GM19023 (cell line): ENCODE results near the gene ATG3.
"Not testable (repeated sequence)": the region's sequence is repeated elsewhere in the genome, so short reads cannot be mapped to it uniquely, and the experiment has no call there.

Experiments
- ATAC-seq: cut with Tn5 transposase; IDR thresholded peaks from one replicate; pipeline ENCODE4 v1.9.1; 2021; ENCODE audit warnings: mild to moderate bottlenecking, moderate library complexity; ENCODE audit not compliant: unreplicated experiment

ATG3 gene

DNA sequence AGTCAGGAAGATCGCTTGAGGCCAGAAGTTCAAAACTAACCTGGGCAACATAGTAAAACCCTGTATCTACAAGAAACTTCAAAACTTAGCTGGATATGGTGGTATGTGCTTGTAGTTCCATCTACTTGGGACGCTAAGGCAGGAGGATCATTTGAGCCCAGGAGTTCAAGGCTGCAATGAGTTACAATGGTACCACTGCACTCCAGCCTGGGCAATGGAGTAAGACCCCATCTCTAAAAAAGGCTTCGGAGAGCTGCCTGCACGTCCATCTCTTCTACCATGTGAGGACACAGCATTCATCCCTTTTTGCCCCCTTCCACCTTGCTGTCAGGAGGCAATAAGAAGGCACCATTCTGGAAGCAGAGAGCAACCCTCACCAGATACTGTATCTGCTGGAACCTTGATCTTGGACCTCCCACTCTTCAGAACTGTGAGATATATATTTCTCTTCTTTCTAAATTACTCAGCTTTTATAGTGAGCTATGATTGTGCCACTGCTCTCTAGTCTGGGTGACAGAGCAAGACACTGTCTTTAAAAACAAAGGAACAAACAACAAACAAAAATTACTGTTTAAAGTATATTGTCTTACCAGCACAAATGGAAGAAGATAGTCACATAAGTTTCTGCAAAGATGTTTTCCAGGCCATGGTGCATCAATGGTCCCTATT is 58.3 kb downstream of the ATG3 start:
- no peak for ATAC-seq

DNA sequence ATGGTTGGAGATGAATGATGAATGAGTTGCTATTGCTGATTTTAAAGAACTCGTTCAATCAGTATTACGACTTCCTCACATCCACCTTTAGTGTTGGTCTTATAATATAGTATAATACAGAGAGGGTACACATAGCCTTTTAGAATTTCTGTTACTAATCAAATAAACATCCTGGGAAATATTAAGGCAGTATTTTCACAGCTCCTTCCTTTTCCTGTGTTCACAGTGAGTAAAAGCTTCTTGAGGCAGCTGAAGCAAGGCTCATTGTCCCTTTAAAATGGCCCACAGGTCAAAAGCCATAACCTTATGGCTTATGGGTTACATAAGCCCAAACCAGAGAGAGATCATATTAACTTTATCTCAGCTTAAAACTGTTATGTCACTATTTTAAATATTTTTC is 61.1 kb downstream of the ATG3 start:
- ATAC-seq = no peak

GRCh38 chr3:112498914-112499711 is 62.6 kb downstream of the ATG3 start, which contains the start of gene BTLA:
TSS of gene BTLA (minus strand) at chr3:112499472. CDS start at chr3:112499358, 114 bp downstream.
- ATAC-seq = peak; percentile 51

- ATAC-seq = no peak
These were observed 63.7 kb downstream of the ATG3 start for GRCh38 chr3:112497897-112498548.

- no peak for ATAC-seq
These were observed 65.2 kb downstream of the ATG3 start for GRCh38 chr3:112496366-112497067.

GRCh38 chr3:112494448-112494767 is 67.4 kb downstream of the ATG3 start:
- ATAC-seq = not testable (repeated sequence)

- no peak for ATAC-seq
These were observed 69.6 kb downstream of the ATG3 start for GRCh38 chr3:112492124-112492523.

- ATAC-seq = no peak
These were observed 70.4 kb downstream of the ATG3 start for GRCh38 chr3:112491373-112491772.

DNA sequence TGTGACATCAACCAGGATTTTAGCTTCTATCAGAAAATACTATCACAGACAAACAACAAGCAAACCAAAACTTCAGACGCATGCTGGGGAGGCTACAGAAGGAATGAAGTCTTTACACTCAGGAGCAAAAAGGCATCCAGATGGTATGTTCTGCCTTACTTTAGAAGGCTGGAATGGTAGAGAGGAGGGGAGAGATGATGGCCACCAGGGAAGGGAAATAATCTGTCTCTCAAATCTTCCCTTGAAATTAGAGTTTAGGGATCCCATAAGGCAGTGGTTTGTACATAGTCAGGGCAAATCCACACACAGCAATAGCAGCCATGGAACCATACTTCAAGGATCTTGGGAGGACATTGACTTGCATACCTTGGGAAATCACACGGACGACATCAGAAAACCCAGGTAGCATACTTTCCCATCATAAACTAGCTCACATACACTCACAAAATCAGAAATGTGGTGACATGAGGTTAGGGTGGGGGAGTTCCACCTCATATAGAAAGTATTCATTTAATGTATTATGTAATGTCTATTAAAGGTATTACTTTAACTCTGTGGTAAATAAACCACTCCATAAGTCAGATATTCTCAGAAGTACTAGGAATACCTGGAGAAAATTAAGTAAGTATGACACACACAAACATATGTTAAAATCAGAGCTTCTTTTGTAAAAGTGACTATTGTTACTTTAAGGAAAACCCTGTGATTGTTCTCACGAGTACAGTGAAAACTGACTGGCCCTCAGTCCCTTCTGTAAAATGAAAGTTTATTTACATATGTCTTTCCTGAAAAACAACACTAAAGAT is 71.9 kb downstream of the ATG3 start:
- ATAC-seq = peak; percentile 43

DNA sequence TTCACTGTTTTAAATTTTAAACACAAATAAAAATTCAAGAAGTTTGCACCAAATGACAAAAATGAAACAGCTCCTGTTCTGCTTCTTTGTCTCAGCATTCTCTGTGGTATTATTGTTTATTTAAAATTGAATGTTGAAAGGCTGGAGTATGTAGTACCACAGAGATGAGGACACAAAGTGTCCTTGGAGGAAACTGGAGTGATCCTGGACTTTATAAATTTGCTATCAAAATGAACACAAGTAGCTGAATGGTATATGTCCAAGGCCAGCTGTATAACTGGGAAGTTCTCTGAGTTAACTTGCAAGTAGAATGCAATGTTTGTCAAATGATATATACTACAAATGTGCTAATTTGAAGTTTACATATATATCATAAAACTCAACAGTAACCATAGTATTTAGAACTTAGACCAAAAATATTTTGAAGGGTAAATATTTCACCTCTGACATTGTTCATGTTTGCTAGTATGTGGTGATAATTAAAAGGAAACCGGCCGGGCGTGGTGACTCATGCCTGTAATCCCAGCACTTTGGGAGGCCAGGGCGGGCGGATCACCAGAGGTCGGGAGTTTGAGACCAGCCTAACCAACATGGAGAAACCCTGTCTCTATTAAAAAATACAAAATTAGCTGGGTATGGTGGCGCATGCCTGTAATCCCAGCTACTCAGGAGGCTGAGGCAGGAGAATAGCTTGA is 74.8 kb downstream of the ATG3 start:
- no peak for ATAC-seq

GRCh38 chr3:112484352-112484751 is 77.4 kb downstream of the ATG3 start:
- ATAC-seq = no peak

DNA sequence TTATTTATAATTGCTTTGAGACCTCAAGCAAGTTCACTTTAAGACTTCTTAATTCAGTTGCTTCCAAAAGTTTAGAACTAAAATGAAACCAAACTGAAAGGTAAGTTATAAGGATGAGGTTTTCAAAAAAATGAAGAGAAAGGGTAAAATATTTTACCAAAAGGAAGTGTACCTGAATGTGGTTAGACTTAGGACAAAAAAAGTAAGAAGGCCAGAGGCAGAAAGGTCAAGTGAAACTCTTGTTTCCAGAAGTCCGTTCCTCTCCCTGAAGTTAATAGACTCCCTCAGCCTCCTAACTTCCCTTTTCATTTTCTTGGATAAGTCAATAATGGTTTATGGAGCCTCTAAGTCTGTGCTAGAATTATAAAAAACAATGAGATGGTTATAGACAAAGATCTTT is 79.1 kb downstream of the ATG3 start:
- ATAC-seq = no peak
